Measurements from ENCODE around the gene EMC6.

EMC6 gene

GRCh38 chr17:3656353-3656752 is 12.3 kb upstream of the EMC6 start:
- Histone ChIP-seq H3K9ac (ENCODE audit: low read length) (no peak overlapping the region), H3K4me3 (ENCODE audit: low read depth, low read length, poor library complexity, severe bottlenecking) (no peak overlapping the region), H3K27me3 (ENCODE audit: insufficient read depth, low read length) (no peaks in the 10 kb centered on the region), H4K20me1 (ENCODE audit: insufficient read depth, low read length) (no peaks in the 10 kb centered on the region), H3K9me2 (ENCODE audit: low read depth, low read length) (no peaks in the 10 kb centered on the region), H3K4me1 (ENCODE audit: insufficient read depth, low read length, severe bottlenecking) (no peaks in the 10 kb centered on the region), H3K4me2 (ENCODE audit: low read length) (no peak overlapping the region), H3K9me3 (ENCODE audit: low read length) (no peaks in the 10 kb centered on the region), H3K79me2 (ENCODE audit: insufficient read depth, low read length) (no peaks in the 10 kb centered on the region), H3K36me3 (ENCODE audit: insufficient read depth, low read length) (no peaks in the 10 kb centered on the region; the same call in 1 of the 2 replicates), H2AFZ (ENCODE audit: low read length) (no peak overlapping the region), H3K27ac (ENCODE audit: low read depth, low read length, poor library complexity, severe bottlenecking) (no peak overlapping the region), H3F3A (ENCODE audit: insufficient read depth, low read length) (no peaks in the 10 kb centered on the region)
- TF ChIP-seq CTCF (IDR thresholded peaks at IDR 0.05; ENCODE audit: low read length) (no peak), EZH2 (IDR thresholded peaks at IDR 0.05; ENCODE audit: borderline replicate concordance, low read length) (no peak)

GRCh38 chr17:3656755-3657587 is 11.6 kb upstream of the EMC6 start:
- H3K9me2 ChIP-seq (ENCODE audit: low read depth, low read length) = no peaks in the 10 kb centered on the region
- no peaks in the 10 kb centered on the region for H4K20me1 ChIP-seq (ENCODE audit: insufficient read depth, low read length)
- no peaks in the 10 kb centered on the region for H3K27me3 ChIP-seq (ENCODE audit: insufficient read depth, low read length)
- H3K4me3 ChIP-seq (ENCODE audit: low read depth, low read length, poor library complexity, severe bottlenecking) = no peak overlapping the region
- no peak overlapping the region for H2AFZ ChIP-seq (ENCODE audit: low read length)
- no peaks in the 10 kb centered on the region for H3F3A ChIP-seq (ENCODE audit: insufficient read depth, low read length)
- no peak overlapping the region for H3K27ac ChIP-seq (ENCODE audit: low read depth, low read length, poor library complexity, severe bottlenecking)
- H3K4me1 ChIP-seq (ENCODE audit: insufficient read depth, low read length, severe bottlenecking) = no peaks in the 10 kb centered on the region
- no peak overlapping the region for H3K4me2 ChIP-seq (ENCODE audit: low read length)
- no peaks in the 10 kb centered on the region; the same call in 1 of the 2 replicates for H3K36me3 ChIP-seq (ENCODE audit: insufficient read depth, low read length)
- TF ChIP-seq CTCF (IDR thresholded peaks at IDR 0.05; ENCODE audit: low read length) = no peak
- no peak for TF ChIP-seq EZH2 (IDR thresholded peaks at IDR 0.05; ENCODE audit: borderline replicate concordance, low read length)
- no peaks in the 10 kb centered on the region for H3K9me3 ChIP-seq (ENCODE audit: low read length)
- H3K9ac ChIP-seq (ENCODE audit: low read length) = no peak overlapping the region
- H3K79me2 ChIP-seq (ENCODE audit: insufficient read depth, low read length) = no peaks in the 10 kb centered on the region

GRCh38 chr17:3657588-3657869 is 11.1 kb upstream of the EMC6 start:
- Histone ChIP-seq H2AFZ (ENCODE audit: low read length) (no peak overlapping the region), H3K4me3 (ENCODE audit: low read depth, low read length, poor library complexity, severe bottlenecking) (no peak overlapping the region), H3K27ac (ENCODE audit: low read depth, low read length, poor library complexity, severe bottlenecking) (no peak overlapping the region)

More at GRCh38 chr17:3657588-3657869, 11.1 kb upstream of the EMC6 start:
- H3F3A ChIP-seq (ENCODE audit: insufficient read depth, low read length) = no peaks in the 10 kb centered on the region
- no peaks in the 10 kb centered on the region; the same call in 1 of the 2 replicates for H3K36me3 ChIP-seq (ENCODE audit: insufficient read depth, low read length)
- no peaks in the 10 kb centered on the region for H3K9me3 ChIP-seq (ENCODE audit: low read length)
- no peaks in the 10 kb centered on the region for H3K4me1 ChIP-seq (ENCODE audit: insufficient read depth, low read length, severe bottlenecking)
- no peak for TF ChIP-seq EZH2 (IDR thresholded peaks at IDR 0.05; ENCODE audit: borderline replicate concordance, low read length)
- no peak for TF ChIP-seq CTCF (IDR thresholded peaks at IDR 0.05; ENCODE audit: low read length)
- no peak overlapping the region for H3K4me2 ChIP-seq (ENCODE audit: low read length)
- no peak overlapping the region for H3K9ac ChIP-seq (ENCODE audit: low read length)
- H3K9me2 ChIP-seq (ENCODE audit: low read depth, low read length) = no peaks in the 10 kb centered on the region
- H3K79me2 ChIP-seq (ENCODE audit: insufficient read depth, low read length) = no peaks in the 10 kb centered on the region
- H4K20me1 ChIP-seq (ENCODE audit: insufficient read depth, low read length) = no peaks in the 10 kb centered on the region
- no peaks in the 10 kb centered on the region for H3K27me3 ChIP-seq (ENCODE audit: insufficient read depth, low read length)

All from OCI-LY1 (cell line).